ENCODE results near the gene ATP9B.

ATP9B gene

GRCh38 chr18:79329786-79330185 is 260.6 kb downstream of the ATP9B start:
- no peak overlapping the region for H3K4me3 ChIP-seq (ENCODE audit: low read depth, low read length)
- DNase-seq (ENCODE audit: low read depth) = no peak
- TF ChIP-seq CTCF (IDR thresholded peaks at IDR 0.05; ENCODE audit: low read depth, low read length, missing control alignments) = no peak

- DNase-seq (ENCODE audit: low read depth) = no peak
- no peak for TF ChIP-seq CTCF (IDR thresholded peaks at IDR 0.05; ENCODE audit: low read depth, low read length, missing control alignments)
- no peak overlapping the region for H3K4me3 ChIP-seq (ENCODE audit: low read depth, low read length)
Measured at GRCh38 chr18:79332646-79333045, 263.5 kb downstream of the ATP9B start.

GRCh38 chr18:79333046-79333445 is 263.9 kb downstream of the ATP9B start:
- DNase-seq (ENCODE audit: low read depth) = no peak
- H3K4me3 ChIP-seq (ENCODE audit: low read depth, low read length) = no peak overlapping the region
- TF ChIP-seq CTCF (IDR thresholded peaks at IDR 0.05; ENCODE audit: low read depth, low read length, missing control alignments) = no peak

- H3K4me3 ChIP-seq (ENCODE audit: low read depth, low read length) = no peak overlapping the region
- no peak for TF ChIP-seq CTCF (IDR thresholded peaks at IDR 0.05; ENCODE audit: low read depth, low read length, missing control alignments)
- DNase-seq (ENCODE audit: low read depth) = no peak
Measured at GRCh38 chr18:79334496-79335233, 265.5 kb downstream of the ATP9B start.

GRCh38 chr18:79335833-79336360 is 266.7 kb downstream of the ATP9B start:
- TF ChIP-seq CTCF (IDR thresholded peaks at IDR 0.05; ENCODE audit: low read depth, low read length, missing control alignments) = no peak
- DNase-seq (ENCODE audit: low read depth) = no peak
- no peak overlapping the region for H3K4me3 ChIP-seq (ENCODE audit: low read depth, low read length)

GRCh38 chr18:79336556-79337142 is 267.5 kb downstream of the ATP9B start:
- no peak overlapping the region for H3K4me3 ChIP-seq (ENCODE audit: low read depth, low read length)
- no peak for TF ChIP-seq CTCF (IDR thresholded peaks at IDR 0.05; ENCODE audit: low read depth, low read length, missing control alignments)
- DNase-seq (ENCODE audit: low read depth) = no peak

All from GM12864 (cell line).